DMS 273 treated with DMSO at 0.1 percent for 48 hours (cell line): ENCODE data around the gene SMURF1.

Experiments
- DNase-seq: peaks from one replicate; lab custom pipeline; 2025; lab: John Stamatoyannopoulos, UW

The SMURF1 gene

DNA sequence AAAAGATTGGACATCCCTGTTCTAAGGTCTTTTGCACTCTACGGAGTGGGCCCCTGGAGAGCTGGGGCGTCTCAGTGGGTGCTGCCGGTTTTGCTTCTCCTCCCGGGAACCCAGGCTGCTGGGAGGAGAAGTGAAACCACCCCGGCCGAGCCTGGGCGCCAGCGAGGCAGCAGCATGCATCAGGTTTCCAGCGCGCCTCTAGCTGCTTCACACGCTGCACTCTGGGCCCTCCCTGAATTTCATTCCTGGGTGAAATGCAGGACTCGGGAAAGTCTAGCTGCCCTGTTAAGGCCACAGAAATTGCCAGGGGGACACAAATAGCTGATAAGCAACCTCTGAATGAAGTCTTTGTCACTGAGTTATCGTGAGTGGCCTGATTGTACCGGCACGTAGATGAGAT, 138.1 kb downstream of the SMURF1 start:
- no peak for DNase-seq

DNA sequence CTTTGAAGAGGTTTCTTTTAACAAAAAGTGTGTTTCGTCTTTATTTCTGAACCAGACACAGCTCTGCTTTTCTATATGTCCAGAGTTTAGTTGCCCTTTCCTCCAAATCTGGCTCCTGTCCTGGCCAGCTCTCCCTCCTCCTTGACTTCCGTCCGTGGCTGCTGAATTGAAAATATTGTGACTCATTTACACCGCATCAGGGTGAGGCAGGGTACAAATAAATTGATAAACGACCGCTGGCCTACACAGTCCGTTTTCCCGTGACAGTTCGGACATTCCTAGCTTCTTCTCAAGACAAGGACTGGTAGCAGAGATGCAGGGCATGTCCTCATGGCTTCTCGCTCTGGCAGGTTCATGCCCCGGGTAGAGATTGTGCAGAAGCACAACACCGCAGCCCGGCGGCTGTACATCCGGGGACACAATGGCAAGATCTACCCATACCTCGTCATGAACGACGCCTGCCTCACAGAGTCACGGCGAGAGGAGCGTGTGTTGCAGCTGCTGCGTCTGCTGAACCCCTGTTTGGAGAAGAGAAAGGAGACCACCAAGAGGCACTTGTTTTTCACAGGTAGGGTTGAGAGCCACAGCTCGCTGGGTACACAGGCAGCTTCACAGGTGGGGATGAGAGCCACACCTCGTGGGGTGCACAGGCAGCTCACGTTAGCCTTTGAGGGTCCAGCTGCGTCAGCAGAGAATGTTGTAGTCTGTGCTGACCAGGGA, 139.0 kb downstream of the SMURF1 start:
- DNase-seq = no peak

DNA sequence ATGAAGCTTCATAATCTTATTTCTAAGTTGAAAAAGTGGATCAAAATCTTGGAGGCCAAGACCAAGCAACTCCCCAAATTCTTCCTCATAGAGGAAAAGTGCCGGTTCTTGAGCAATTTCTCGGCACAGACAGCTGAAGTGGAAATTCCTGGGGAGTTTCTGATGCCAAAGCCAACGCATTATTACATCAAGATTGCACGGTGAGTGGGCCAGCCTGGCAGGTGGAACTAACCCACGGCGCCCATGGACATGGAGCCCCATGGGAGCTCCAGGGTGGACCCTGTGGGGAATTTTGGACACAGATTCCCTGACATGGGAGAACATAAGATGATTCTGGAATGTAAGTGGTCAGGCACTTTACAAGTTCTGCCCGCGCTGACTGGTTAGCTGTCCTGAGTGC, 139.7 kb downstream of the SMURF1 start:
- no peak for DNase-seq

DNA sequence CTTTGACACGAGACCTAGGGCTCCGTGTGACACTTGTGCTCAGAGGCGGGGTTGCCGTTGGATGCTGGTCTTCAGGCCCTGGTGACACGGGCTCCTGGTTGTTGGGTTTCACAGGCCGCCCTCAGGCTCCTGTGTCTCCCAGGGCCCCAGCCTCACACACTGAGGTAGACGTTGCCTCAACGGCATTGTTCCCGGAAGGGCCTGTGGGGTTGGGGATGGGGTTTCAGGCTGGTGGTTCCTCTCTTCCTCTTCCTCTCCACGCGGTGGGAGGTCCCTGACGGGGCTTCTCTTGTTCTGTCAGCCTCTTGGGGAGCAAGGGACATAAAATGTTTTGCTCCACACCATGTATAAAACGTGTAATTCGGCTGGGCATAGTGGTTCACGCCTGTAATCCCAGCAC, 140.5 kb downstream of the SMURF1 start:
- no peak for DNase-seq

DNA sequence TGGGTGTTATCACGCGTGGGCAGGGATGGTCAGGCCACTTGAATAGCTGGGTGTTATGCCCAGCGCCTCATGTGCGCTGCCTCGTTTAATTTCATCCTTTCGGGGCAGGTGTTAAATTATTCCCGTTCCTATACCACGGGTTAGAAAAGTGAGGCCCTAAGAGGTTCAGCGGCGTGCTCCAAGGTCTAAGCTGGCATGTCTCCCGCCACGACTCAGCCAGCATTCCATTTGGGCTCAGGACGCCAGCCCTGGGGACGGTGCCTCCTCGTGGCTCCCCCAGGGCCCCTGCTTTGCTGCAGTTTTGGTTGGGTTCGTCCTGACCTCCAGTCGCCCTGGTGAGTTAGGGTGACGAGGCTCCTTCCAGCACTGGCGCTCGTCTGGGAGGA, 141.1 kb downstream of the SMURF1 start:
- no peak for DNase-seq

DNA sequence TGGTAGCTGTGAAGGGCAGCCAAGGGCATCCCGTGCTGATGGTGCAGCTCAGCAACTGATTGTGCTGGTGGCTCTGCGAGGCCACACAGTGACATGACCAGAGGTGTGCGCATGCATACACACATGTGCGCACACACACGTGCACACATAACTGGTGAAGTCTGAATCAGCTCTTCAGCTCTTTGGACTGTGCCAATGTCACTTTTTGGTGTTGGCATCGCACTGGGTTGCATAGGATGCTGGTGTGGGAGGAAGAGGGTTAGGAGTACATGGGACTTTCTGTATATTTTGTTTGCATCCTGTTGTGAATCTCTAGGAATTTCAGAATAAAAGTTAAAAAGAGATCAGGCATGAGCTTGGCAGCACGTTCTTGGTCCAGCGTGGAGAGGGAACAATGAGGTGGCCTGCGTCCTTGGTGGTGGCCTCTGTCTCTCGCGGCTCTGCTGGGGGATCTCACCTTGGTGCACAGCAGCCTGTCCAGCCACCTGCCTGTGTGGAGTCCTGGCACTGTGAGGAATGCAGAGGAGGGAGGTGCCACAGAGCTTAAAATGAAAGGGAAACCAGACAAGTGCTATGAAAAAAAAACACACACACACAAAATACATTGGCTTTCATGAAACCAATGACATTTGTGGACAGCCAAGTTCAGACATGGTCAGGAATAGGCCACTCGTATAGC, 141.6 kb downstream of the SMURF1 start:
- no peak for DNase-seq

DNA sequence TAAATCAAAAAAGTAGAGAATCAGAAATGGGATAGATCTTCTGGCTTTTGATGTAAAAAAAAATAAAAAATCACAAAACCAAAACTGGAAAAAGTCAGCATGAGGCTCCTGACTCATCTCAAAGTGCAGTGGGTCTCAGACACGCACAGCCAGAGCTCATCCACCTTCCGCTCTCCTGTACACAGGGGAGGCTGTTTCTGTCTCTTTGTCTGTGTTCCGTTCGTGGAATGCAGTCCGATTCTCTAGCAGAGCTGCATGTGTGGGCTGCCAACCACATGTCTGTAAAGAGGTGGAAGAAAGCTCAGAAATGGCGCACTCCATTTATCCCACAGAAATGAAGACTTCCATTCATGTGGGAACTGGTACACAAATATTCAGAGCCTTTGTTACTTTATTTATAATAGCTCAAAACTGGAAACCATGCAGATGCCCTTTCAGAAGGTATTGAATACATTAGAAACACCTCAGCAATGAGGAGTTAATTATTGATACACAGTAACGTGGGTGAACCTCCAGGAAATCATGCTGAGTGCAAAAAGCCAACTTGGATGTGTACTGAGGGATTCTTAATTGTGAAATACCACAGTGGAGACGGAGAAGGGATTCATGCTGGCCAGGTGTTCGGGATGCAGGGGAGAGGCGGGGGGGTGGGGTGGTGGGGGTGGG, 142.3 kb downstream of the SMURF1 start:
- DNase-seq = no peak

DNA sequence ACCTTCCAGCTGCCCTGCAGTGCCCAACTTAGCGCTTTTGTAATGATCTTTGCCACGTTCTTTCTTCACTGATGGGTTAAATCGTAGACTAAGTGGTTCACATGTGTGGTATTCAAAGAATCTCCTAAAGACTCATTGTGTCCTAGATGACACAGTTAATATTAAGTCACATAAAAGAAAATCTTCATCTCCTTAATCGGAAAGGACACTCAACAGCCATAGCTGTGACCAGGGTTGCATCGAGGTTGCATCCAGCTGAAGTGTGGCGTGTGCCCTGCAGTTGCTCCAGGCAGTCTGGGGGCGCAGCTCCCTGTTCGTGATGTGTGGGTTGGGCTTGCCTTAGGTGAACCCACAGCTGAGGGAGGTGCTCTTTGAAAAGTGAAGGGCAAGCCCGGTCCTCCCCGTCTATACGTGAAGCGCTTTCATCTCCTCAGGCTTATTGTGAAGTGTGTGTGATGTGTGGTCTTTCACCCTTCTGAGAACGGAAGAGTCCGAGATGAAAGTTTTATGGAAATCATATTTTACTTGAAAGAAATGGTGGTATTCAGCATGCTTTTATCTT, 142.9 kb downstream of the SMURF1 start:
- DNase-seq = no peak

GRCh38 chr7:99000196-99000903, 143.6 kb downstream of the SMURF1 start:
- no peak for DNase-seq

GRCh38 chr7:98998821-98999725, 144.8 kb downstream of the SMURF1 start:
- no peak for DNase-seq

DNA sequence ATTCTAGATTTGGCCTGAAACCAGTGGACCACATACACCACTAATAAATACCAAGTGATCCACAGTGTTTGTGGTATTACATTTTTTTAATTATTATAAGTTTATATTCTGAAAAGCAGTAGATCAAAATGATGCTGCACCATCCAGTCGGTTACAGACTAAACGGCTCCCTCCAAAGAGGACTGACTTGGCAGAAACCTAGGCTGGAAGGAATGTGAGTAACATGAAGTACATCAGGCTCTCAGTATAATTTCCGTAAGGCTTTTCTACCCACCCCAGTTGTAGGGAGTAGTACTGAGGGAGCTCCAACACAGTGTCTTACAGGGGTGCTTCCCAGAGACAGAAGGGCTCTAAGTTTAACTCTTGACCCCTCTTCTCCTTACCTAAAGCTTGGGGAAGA, 146.1 kb downstream of the SMURF1 start:
- no peak for DNase-seq

GRCh38 chr7:98996150-98996552, 147.8 kb downstream of the SMURF1 start:
- DNase-seq = no peak

DNA sequence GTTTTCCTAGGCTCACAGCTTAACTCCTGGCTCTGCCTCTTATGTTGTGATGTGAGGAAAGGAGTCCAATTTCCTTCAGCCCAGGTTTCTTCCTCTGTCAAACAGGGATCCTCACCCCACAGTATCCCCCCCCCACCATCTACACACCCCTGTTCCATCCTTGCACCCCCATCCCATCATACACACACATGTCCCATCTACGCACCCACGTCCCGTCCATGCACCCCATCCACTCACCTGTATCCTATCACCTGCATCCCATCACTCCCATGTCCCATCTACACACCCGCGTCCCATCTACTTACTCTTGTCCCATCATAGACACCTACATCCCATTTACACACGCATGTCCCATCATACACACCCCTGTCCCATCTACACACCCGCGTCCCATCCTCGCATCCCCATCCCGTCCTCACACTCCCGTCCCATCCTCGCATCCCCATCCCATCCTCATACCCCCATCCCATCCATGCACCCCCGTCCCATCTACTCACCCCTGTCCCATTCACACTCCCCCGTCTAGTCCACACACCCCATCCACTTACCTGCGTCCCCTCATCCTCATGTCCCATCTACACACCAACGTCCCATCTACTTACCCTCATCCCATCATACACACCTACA, 148.3 kb downstream of the SMURF1 start:
- no peak for DNase-seq

DNA sequence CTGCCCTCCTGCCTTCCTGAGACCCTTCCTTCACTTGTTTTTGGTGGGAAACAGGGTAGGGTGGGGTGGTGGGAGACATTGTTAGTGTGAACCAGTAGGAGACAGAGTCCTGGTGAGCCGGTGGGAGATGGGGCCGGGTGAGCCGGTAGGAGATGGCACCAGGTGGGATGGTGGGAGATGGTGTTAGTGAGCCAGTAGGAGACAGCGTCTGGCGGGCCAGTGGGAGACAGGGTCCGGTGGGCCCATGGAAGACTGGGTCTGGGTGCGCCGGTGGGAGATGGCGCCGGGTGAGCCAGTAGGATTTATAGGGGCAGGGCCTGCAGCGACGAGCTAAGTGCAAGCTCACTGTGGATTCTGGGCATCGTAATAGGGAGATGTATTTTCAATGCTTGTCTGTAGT, 148.8 kb downstream of the SMURF1 start:
- DNase-seq = no peak

DNA sequence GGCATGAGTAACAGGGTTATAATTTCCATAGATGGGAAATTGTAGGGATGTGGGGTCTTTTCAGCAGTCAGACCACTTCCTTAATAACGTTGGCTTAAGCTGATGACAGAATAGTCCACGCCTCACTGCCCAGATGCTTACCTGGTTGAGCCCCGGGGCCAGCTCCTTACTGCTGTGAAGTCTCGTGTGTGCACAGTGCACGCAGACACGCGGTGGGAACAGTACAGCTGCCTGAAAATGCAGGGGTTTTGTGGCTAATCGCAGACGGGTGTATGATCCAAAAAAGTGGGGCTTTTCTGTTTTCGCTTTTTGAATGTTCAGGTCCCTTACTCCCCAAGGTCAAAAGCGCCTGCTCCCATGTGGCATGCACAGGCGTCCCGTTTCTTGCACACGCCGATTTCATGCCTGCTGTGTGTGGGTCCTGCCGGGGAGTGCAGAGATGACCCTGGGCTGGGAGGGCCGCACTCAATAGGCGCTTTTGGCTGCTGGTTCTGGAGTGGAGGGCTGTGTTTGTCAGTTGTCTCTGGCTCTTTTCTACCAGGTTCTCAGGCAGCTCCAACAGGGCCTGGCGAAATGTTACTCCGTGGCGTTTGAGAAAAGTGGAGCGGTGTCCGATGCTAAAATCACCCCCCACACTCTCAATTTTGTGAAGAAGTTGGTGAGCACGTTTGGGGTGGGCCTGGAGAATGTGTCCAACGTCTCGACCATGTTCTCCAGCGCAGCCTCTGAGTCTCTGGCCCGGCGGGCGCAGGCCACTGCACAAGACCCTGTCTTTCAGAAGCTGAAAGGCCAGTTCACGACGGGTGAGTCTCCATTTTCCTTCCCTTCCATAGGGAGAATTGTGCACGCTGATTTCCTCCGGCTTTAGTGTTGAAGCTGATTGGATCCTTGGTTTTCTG, 149.6 kb downstream of the SMURF1 start:
- no peak for DNase-seq

DNA sequence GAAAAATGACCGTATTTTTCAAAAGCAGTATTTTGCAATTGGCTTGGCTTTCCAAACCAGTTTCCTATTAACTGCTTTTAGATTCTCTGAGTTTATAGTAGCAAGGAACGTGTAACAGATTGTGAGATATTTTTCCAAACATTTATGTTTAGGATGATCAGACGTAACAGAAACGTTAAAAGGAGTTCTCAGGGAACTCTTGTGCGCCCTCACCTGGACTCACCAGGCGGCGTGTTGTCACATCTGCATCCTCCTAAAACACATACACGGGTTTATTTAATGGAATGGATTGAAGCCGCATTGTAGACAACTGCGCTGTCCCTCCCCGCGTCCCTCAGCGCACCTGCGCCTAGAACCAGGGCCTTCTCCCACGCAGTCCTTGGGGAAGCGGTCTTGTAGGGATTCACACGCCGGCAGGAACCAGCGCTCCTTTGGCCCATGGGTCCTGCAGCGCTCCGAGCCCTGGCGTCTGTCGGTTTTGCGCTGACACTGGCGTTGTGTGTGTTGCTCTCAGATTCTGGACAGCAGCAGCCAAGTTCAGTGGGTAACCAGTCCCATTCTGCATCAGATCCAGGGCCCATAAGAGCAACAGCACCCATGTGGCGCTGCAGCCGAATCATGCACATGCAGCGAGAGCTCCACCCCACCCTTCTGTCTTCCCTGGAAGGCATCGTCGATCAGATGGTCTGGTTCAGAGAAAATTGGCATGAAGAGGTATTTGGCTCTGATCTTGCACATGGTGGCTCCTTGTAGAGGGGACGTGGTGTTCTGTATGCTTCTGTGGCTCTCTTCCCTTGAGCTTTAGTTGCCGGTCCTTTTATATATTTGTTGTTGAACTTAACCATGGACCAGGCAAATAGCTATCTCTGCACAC, 150.6 kb downstream of the SMURF1 start:
- no peak for DNase-seq

GRCh38 chr7:98992076-98992475, 151.8 kb downstream of the SMURF1 start:
- DNase-seq = no peak

DNA sequence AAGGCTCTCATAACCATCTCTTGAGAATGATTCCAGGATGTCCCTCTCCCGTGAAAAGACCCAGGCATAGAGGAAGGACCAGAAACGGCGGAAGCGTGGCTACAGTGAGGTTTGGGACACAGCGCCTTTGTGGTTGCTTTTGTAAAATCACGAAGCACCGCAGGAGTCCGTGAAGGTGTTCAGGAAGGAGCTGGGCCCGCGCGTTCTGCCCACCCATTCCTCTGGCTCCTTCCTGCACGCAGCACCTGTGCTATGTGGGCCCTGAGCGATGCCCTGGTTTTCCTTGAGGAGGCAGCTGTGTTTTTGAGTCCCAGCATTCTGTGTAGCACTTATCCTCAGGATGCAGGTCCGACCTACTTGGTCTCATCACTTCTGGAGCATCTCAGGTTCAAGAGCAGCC, 152.8 kb downstream of the SMURF1 start:
- no peak for DNase-seq

GRCh38 chr7:98990356-98990755, 153.6 kb downstream of the SMURF1 start:
- DNase-seq = no peak
